A673 (cell line): ENCODE results near the gene DUOX1.

Source experiments
- EZH2 ChIP-seq: fragments of 200-600 bp; sonication (generic); IDR thresholded peaks from 2 replicates; pipeline ENCODE4 v1.6.1; 2017; ENCODE audit warnings: borderline replicate concordance, low read depth, mild to moderate bottlenecking, mixed read lengths, antibody characterized with exemption, low read length; ENCODE audit not compliant: poor library complexity, severe bottlenecking
- TF ChIP-seq, protein P1 (sequence below): fragments of 300-800, 200-600 bp; sonication (generic); conservative IDR thresholded peaks from 2 replicates; pipeline ENCODE4 v1.5.1; 2017; ENCODE audit warnings: low read depth, mild to moderate bottlenecking, antibody characterized with exemption, low read length, moderate library complexity, mixed read lengths

DNA sequence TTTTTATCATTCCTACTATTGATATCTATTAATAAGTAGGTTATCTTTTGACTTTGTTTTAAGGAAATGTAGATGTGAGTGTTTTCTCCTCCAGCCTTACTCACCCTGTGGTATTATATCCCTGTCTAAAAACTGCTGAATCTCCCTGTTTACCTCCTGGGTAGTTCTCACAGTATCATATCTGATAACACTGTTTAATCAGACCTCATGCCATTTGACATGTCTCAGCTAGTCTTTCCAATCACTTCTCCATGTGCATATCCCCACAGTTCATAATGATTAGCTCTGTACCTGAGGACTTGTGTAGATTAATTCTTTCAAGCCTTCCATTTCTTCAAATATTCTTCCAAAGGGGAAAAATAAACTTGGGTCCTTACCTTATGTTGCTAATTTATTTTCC is 46.6 kb upstream of the DUOX1 start:
- TF ChIP-seq, protein P1, sequence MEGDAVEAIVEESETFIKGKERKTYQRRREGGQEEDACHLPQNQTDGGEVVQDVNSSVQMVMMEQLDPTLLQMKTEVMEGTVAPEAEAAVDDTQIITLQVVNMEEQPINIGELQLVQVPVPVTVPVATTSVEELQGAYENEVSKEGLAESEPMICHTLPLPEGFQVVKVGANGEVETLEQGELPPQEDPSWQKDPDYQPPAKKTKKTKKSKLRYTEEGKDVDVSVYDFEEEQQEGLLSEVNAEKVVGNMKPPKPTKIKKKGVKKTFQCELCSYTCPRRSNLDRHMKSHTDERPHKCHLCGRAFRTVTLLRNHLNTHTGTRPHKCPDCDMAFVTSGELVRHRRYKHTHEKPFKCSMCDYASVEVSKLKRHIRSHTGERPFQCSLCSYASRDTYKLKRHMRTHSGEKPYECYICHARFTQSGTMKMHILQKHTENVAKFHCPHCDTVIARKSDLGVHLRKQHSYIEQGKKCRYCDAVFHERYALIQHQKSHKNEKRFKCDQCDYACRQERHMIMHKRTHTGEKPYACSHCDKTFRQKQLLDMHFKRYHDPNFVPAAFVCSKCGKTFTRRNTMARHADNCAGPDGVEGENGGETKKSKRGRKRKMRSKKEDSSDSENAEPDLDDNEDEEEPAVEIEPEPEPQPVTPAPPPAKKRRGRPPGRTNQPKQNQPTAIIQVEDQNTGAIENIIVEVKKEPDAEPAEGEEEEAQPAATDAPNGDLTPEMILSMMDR: no peak
- TF ChIP-seq EZH2: no peak
